IMR-90 (cell line): ENCODE results near the gene ARF5. TPM values are rescaled to one million over a fixed set of nuclear protein-coding genes. Genes with fewer than 3 reads are reported as not detected.

ENCODE experiments used
- ATAC-seq: fragments of 200-7000 bp; cut with Tn5 transposase; 2 replicates; pipeline ENCODE4 v1.9.1; 2020; ENCODE audit warnings: low read depth, mild to moderate bottlenecking, moderate library complexity
- BruUV-seq: library from RNA; stranded (reverse); fragments of 400-500 nt; replicated peaks from 2 replicates; lab custom pipeline; 2021; lab: Mats Ljungman, UMichigan
- CTCF ChIA-PET: fragments of 300-600 bp; formaldehyde crosslinking; extraction: SDS; loops from one replicate; lab custom pipeline; 2021; ENCODE audit warnings: antibody characterized with exemption; lab: Yijun Ruan, JAX
- POLR2A ChIA-PET: fragments of 300-600 bp; sonication (Branson Sonifier 250); formaldehyde crosslinking; loops from one replicate; lab custom pipeline; 2022; ENCODE audit warnings: antibody characterized with exemption; ENCODE audit not compliant: unreplicated experiment; lab: Charles Lee
- DNase-seq: peaks from one replicate; pipeline ENCODE4 v3.0.0; 2013
- H2AFZ ChIP-seq: replicated peaks from 2 replicates; pipeline ENCODE3; 2013; ENCODE audit warnings: low read length, mild to moderate bottlenecking; ENCODE audit not compliant: poor library complexity
- H2AK5ac ChIP-seq: 2 replicates; pipeline ENCODE4 v1.6.1; 2013; ENCODE audit warnings: low read depth, low read length, inconsistent platforms
- H2AK9ac ChIP-seq: replicated peaks from 2 replicates; pipeline ENCODE3; 2013; ENCODE audit warnings: mild to moderate bottlenecking, low read depth, low read length, moderate library complexity; ENCODE audit not compliant: poor library complexity
- H2BK120ac ChIP-seq: 2 replicates; pipeline ENCODE4 v1.6.1; 2013; ENCODE audit warnings: low read depth, low read length, inconsistent platforms
- H2BK15ac ChIP-seq: 3 replicates; pipeline ENCODE4 v1.6.1; 2013; ENCODE audit warnings: low read depth, low read length, inconsistent platforms
- H2BK20ac ChIP-seq: 2 replicates; pipeline ENCODE4 v1.6.1; 2013; ENCODE audit warnings: low read depth, mild to moderate bottlenecking, inconsistent platforms, low read length, moderate library complexity
- H2BK5ac ChIP-seq: 2 replicates; pipeline ENCODE4 v1.6.1; 2013; ENCODE audit warnings: mild to moderate bottlenecking, low read depth, low read length, inconsistent platforms; ENCODE audit not compliant: poor library complexity, severe bottlenecking
- H3K14ac ChIP-seq: replicated peaks from 2 replicates; pipeline ENCODE4 v1.6.1; 2013; ENCODE audit warnings: low read depth, low read length, inconsistent platforms
- H3K18ac ChIP-seq: 2 replicates; pipeline ENCODE4 v1.6.1; 2013; ENCODE audit warnings: low read depth, low read length, control low read depth
- H3K23ac ChIP-seq: 2 replicates; pipeline ENCODE4 v1.6.1; 2013; ENCODE audit warnings: low read depth, low read length, inconsistent platforms
- H3K27ac ChIP-seq: 2 replicates; pipeline ENCODE4 v1.5.1; 2013; ENCODE audit warnings: mild to moderate bottlenecking, control low read depth, low read length; ENCODE audit not compliant: insufficient read depth
- H3K27me3 ChIP-seq: 2 replicates; pipeline ENCODE4 v1.6.1; 2013; ENCODE audit warnings: low read length; ENCODE audit not compliant: control insufficient read depth, insufficient read depth
- H3K36me3 ChIP-seq: 2 replicates; pipeline ENCODE4 v1.6.1; 2013; ENCODE audit warnings: low read length, mixed read lengths; ENCODE audit not compliant: control insufficient read depth, insufficient read depth
- H3K4ac ChIP-seq: 2 replicates; pipeline ENCODE4 v1.6.1; 2013; ENCODE audit warnings: low read depth, low read length, inconsistent platforms
- H3K4me1 ChIP-seq: 2 replicates; pipeline ENCODE4 v1.6.1; 2013; ENCODE audit warnings: low read length, mixed read lengths; ENCODE audit not compliant: control insufficient read depth, insufficient read depth
- H3K4me2 ChIP-seq: 2 replicates; pipeline ENCODE4 v1.6.1; 2013; ENCODE audit warnings: low read depth, mild to moderate bottlenecking, control low read depth, low read length, moderate library complexity
- H3K4me3 ChIP-seq: 2 replicates; pipeline ENCODE4 v1.5.1; 2013; ENCODE audit warnings: low read depth, mild to moderate bottlenecking, control low read depth, low read length, moderate library complexity; ENCODE audit not compliant: insufficient read depth
- H3K56ac ChIP-seq: 2 replicates; pipeline ENCODE4 v1.6.1; 2013; ENCODE audit warnings: low read length, inconsistent platforms; ENCODE audit not compliant: insufficient read depth; ENCODE audit errors: extremely low read depth
- H3K79me1 ChIP-seq, 2 experiments: 2 replicates each; pipeline ENCODE4 v1.6.1; 2013; ENCODE audit warnings: low read length in 2 of 2, inconsistent platforms in 1 of 2, low read depth in 1 of 2
- H3K9ac ChIP-seq: 2 replicates; pipeline ENCODE4 v1.6.1; 2013; ENCODE audit warnings: low read depth, low read length, control low read depth
- H3K9me1 ChIP-seq: 2 replicates; pipeline ENCODE4 v1.6.1; 2013; ENCODE audit warnings: low read length, inconsistent platforms; ENCODE audit not compliant: insufficient read depth
- H3K9me3 ChIP-seq: 2 replicates; pipeline ENCODE4 v1.6.1; 2013; ENCODE audit warnings: low read length; ENCODE audit not compliant: control insufficient read depth, insufficient read depth
- H4K20me1 ChIP-seq: 2 replicates; pipeline ENCODE4 v1.6.1; 2013; ENCODE audit warnings: low read length, inconsistent platforms; ENCODE audit not compliant: insufficient read depth
- H4K5ac ChIP-seq: 2 replicates; pipeline ENCODE4 v1.6.1; 2013; ENCODE audit warnings: mild to moderate bottlenecking, low read depth, low read length, control low read depth
- H4K8ac ChIP-seq, 2 experiments: 2 replicates each; pipeline ENCODE4 v1.6.1; 2013; ENCODE audit warnings: low read depth in 2 of 2, low read length in 2 of 2, control low read depth in 1 of 2, inconsistent platforms in 1 of 2
- H4K91ac ChIP-seq: 2 replicates; pipeline ENCODE4 v1.6.1; 2013; ENCODE audit warnings: low read depth, low read length, inconsistent platforms; ENCODE audit not compliant: insufficient read depth
- BHLHE40 ChIP-seq: fragments of 150-350 bp; IDR thresholded peaks from 2 replicates; pipeline ENCODE4 v1.6.1; 2016; ENCODE audit warnings: mild to moderate bottlenecking, low read depth, low read length
- MAFK ChIP-seq: IDR thresholded peaks from 2 replicates; pipeline ENCODE4 v1.6.1; 2012; ENCODE audit warnings: low read depth, low read length, improper control_type of control experiment
- MXI1 ChIP-seq: IDR thresholded peaks from 2 replicates; pipeline ENCODE4 v1.6.1; 2012; ENCODE audit warnings: low read depth, mild to moderate bottlenecking, low read length, moderate library complexity, borderline replicate concordance
- NFE2L2 ChIP-seq: fragments of 150-350 bp; IDR thresholded peaks from 2 replicates; pipeline ENCODE4 v1.6.1; 2016; ENCODE audit warnings: low read depth, mild to moderate bottlenecking, low read length
- RAD21 ChIP-seq: IDR thresholded peaks from 2 replicates; pipeline ENCODE4 v1.6.1; 2012; ENCODE audit warnings: low read length, improper control_type of control experiment
- RCOR1 ChIP-seq: IDR thresholded peaks from 2 replicates; pipeline ENCODE4 v1.6.1; 2012; ENCODE audit warnings: mild to moderate bottlenecking, low read length, improper control_type of control experiment; ENCODE audit not compliant: insufficient replicate concordance
- RFX5 ChIP-seq: IDR thresholded peaks from 2 replicates; pipeline ENCODE4 v1.8.0; 2012; ENCODE audit warnings: low read depth, mild to moderate bottlenecking, low read length, moderate library complexity
- WGBS, 2 experiments: methylation state at CpG; one replicate each; pipeline versions ENCODE4 v1.1.5 to v1.1.7; 2013; ENCODE audit warnings: missing lambda C conversion rate in 2 of 2; ENCODE audit not compliant: insufficient read length in 1 of 2; ENCODE audit errors: extremely low coverage in 2 of 2; 5-methylcytosine and 5-hydroxymethylcytosine counted together
- dilution Hi-C: fragments of 300-500 bp; cut with HindIII; formaldehyde crosslinking; loops from one replicate; pipeline ENCODE4 v1.14.3; 2018; ENCODE audit warnings: low sequenced_read_pairs; ENCODE audit not compliant: unreplicated experiment
- in situ Hi-C: fragments of 300-500 bp; cut with MboI; formaldehyde crosslinking; loops from 3 replicates; pipeline ENCODE4 v1.14.3; 2019; ENCODE audit warnings: low sequenced_read_pairs, inconsistent platforms, mixed read lengths
- intact Hi-C: fragments of 100-400 bp; cut with micrococcal nuclease; formaldehyde crosslinking; loops from 2 replicates; pipeline ENCODE4 v1.10.0; 2022
- polyA plus RNA-seq, 3 experiments: library from polyadenylated mRNA; depleted of rRNA; stranded (reverse); fragments of >200 nt; gene quantifications; 2 replicates each; pipeline ENCODE4 v1.2.3, GENCODE V29; 2012; ENCODE audit warnings: low replicate concordance in 1 of 3
- total RNA-seq: library from RNA; depleted of rRNA; stranded (reverse); fragments of >200 nt; gene quantifications from 2 replicates; pipeline ENCODE4 v1.2.3, GENCODE V29; 2012
- TF ChIP-seq, protein P1 (sequence below): fragments of 150-350 bp; IDR thresholded peaks from 2 replicates; pipeline ENCODE4 v1.6.1; 2017; ENCODE audit warnings: mild to moderate bottlenecking, antibody characterized with exemption, low read length, low read depth
- TF ChIP-seq, protein P2 (sequence below): fragments of 150-350 bp; IDR thresholded peaks from 2 replicates; pipeline ENCODE4 v1.6.1; 2016; ENCODE audit warnings: low read depth, mild to moderate bottlenecking, low read length, moderate library complexity, borderline replicate concordance

Gene ARF5
- total and polyA plus RNA-seq, 2 of the 4 experiments (the other 2 are of a cell fraction), result 128 to 274 TPM

DNA sequence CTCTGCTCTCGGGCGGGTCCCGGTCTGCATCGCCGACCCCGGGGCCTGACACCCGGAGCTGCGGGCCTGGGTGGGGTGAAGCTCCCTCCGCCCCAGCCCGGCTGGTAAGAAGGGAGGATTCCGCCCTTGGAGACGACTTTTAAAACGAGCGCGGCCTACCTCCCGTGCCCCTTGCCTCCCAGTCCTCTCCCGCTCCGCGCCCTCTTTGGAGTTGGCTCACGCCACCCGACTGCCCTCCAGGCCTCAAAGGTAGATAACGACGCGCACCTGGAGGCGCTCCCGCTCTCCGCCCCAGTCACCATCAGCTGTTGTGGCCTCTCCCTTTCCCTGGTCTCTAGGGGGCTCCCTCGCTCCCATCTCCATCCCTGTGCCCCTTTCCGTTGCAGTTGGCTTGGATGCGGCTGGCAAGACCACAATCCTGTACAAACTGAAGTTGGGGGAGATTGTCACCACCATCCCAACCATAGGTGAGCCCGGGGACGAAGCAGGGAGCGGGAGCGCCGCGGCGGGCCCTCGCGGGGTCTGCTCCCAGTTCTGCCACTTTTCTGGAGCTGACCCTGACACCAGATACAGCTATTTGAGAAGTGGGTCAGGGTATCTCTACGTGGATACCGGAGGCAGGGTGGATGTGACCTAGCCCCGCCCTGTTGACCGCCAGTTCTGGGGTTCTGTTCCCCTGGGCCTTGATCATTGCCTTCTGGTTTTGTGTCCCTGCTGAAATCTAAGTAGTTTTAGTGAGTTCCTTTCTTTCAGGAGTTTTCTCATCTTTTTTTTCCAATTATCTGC is 679 bp downstream of the ARF5 start (continued):
- TF ChIP-seq, protein P1, sequence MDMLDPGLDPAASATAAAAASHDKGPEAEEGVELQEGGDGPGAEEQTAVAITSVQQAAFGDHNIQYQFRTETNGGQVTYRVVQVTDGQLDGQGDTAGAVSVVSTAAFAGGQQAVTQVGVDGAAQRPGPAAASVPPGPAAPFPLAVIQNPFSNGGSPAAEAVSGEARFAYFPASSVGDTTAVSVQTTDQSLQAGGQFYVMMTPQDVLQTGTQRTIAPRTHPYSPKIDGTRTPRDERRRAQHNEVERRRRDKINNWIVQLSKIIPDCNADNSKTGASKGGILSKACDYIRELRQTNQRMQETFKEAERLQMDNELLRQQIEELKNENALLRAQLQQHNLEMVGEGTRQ, result no peak

DNA sequence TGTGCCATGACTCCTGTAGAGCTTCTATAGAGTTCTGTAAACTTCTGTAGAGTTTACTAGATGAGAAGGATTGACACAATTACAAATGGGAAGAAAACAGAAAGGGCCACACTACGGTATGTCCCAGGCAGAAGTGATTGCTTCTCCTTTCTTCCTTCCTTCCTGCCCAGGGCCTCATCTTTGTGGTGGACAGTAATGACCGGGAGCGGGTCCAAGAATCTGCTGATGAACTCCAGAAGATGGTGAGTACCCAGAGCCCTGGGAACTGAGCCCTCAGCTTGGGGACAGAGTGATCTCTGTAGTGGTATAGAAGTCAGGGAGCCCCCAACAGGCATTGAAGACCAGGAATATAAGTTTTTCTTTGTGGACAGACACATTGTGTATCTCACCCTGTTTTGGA is 1.7 kb downstream of the ARF5 start:
- ChIA-PET CTCF (interaction anchor here (2.0 kb wide), 1 partner anchor 118 kb away, joined by 7 read pairs; no protein-coding TSS in a partner anchor), POLR2A (no interaction called here)
- Histone ChIP-seq H4K8ac (no peak overlapping the region), H2BK120ac (no peak overlapping the region), H4K91ac (no peak overlapping the region), H3K4ac (no peak overlapping the region), H3K9ac (no peak overlapping the region), H3K27me3 (no peaks in the 10 kb centered on the region), H2BK5ac (no peak overlapping the region), H3K9me3 (no peaks in the 10 kb centered on the region), H3K23ac (no peak overlapping the region), H4K20me1 (peaks cover 7% of the 10 kb centered on the region), H3K56ac (no peak overlapping the region), H3K18ac (no peak overlapping the region), H2AK9ac (no peak overlapping the region), H3K27ac (no peak overlapping the region), H2AK5ac (no peak overlapping the region), H3K14ac (no peak overlapping the region), H3K4me3 (no peak overlapping the region), H2AFZ (no peak overlapping the region), H3K79me1 (peaks cover 15 to 35% of the 10 kb centered on the region in 2 experiments; a peak in 3 of 4 replicates), H3K9me1 (peaks cover 10% of the 10 kb centered on the region), H2BK20ac (no peak overlapping the region), H2BK15ac (no peak overlapping the region), H4K5ac (no peak overlapping the region), H3K4me1 (peaks cover 8% of the 10 kb centered on the region), H3K36me3 (peaks cover 11% of the 10 kb centered on the region), H3K4me2 (no peak overlapping the region; the same call in 1 of the 2 replicates)
- ATAC-seq (no peak), DNase-seq (no peak)
- intact Hi-C loops (loop anchor here (2.0 to 10.0 kb wide), 5 partner anchors 43 to 619 kb away; partner anchors contain the start of genes LRRC4 and ZNF800), dilution Hi-C loops (no loop called here), in situ Hi-C loops (no loop called here)
- TF ChIP-seq RAD21, result no peak
- no peak for TF ChIP-seq BHLHE40
- no peak for TF ChIP-seq RCOR1
- TF ChIP-seq NFE2L2, result no peak
- TF ChIP-seq, protein P2, sequence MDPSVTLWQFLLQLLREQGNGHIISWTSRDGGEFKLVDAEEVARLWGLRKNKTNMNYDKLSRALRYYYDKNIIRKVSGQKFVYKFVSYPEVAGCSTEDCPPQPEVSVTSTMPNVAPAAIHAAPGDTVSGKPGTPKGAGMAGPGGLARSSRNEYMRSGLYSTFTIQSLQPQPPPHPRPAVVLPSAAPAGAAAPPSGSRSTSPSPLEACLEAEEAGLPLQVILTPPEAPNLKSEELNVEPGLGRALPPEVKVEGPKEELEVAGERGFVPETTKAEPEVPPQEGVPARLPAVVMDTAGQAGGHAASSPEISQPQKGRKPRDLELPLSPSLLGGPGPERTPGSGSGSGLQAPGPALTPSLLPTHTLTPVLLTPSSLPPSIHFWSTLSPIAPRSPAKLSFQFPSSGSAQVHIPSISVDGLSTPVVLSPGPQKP, result no peak
- TF ChIP-seq, protein P1, result no peak
- no peak for TF ChIP-seq MXI1
- no peak for TF ChIP-seq RFX5
- no peak for TF ChIP-seq MAFK
- no TSS peak for BruUV-seq
- no CpG with 5 or more reads among the region's 3 CpGs for WGBS, 2 experiments
